Keratinocyte (primary cell): ENCODE results near the gene PLEK. TPM values are rescaled to one million over a fixed set of nuclear protein-coding genes. Genes with fewer than 3 reads are reported as not detected.

Experiments used
- DNase-seq: peaks from one replicate; pipeline ENCODE4 v3.0.0-alpha.2; 2011; ENCODE audit warnings: low read depth, missing footprints, low spot score
- FAIRE-seq: peaks from 2 replicates; lab custom pipeline; 2011; peaks lifted over from hg19 to GRCh38; lab: Jason Lieb, UNC
- H2AFZ ChIP-seq: 2 replicates; pipeline ENCODE4 v1.6.0; 2012; ENCODE audit warnings: low read length, control low read depth, inconsistent platforms; ENCODE audit not compliant: control insufficient read depth
- H3K27ac ChIP-seq: 2 replicates; pipeline ENCODE4 v1.5.1; 2011; ENCODE audit warnings: low read length; ENCODE audit not compliant: control insufficient read depth, insufficient read depth
- H3K27me3 ChIP-seq: 3 replicates; pipeline ENCODE4 v1.6.0; 2011; ENCODE audit warnings: low read length; ENCODE audit not compliant: control insufficient read depth, insufficient read depth; ENCODE audit errors: extremely low read depth
- H3K36me3 ChIP-seq, 2 experiments: 2 replicates in 1 of 2; 3 replicates in 1 of 2; pipeline ENCODE4 v1.5.1; 2011; ENCODE audit warnings: low read length in 2 of 2, mild to moderate bottlenecking in 1 of 2; ENCODE audit not compliant: control insufficient read depth in 2 of 2, insufficient read depth in 2 of 2; ENCODE audit errors: extremely low read depth in 1 of 2
- H3K4me1 ChIP-seq: 3 replicates; pipeline ENCODE4 v1.5.1; 2011; ENCODE audit warnings: low read length; ENCODE audit not compliant: control insufficient read depth, insufficient read depth; ENCODE audit errors: extremely low read depth
- H3K4me2 ChIP-seq: 3 replicates; pipeline ENCODE4 v1.6.0; 2011; ENCODE audit warnings: low read depth, low read length; ENCODE audit not compliant: control insufficient read depth, insufficient read depth; ENCODE audit errors: extremely low read depth
- H3K4me3 ChIP-seq, 3 experiments: fragments of 200-600 bp in 1 of 3; sonication (generic) in 1 of 3; 2 replicates in 2 of 3; 3 replicates in 1 of 3; pipeline ENCODE4 v1.5.1; 2011 to 2016; ENCODE audit warnings: low read length in 3 of 3, mild to moderate bottlenecking in 3 of 3, control low read depth in 2 of 3, inconsistent platforms in 1 of 3, low read depth in 1 of 3, mixed read lengths in 1 of 3, mixed run types in 1 of 3, moderate library complexity in 1 of 3; ENCODE audit not compliant: control insufficient read depth in 2 of 3, insufficient read depth in 2 of 3; ENCODE audit errors: extremely low read depth in 1 of 3
- H3K79me2 ChIP-seq: 2 replicates; pipeline ENCODE4 v1.6.0; 2012; ENCODE audit warnings: low read length; ENCODE audit not compliant: control insufficient read depth, insufficient read depth
- H3K9ac ChIP-seq: 3 replicates; pipeline ENCODE4 v1.6.0; 2011; ENCODE audit warnings: low read length; ENCODE audit not compliant: control insufficient read depth, insufficient read depth; ENCODE audit errors: extremely low read depth
- H3K9me1 ChIP-seq: 3 replicates; pipeline ENCODE4 v1.6.0; 2011; ENCODE audit warnings: low read length; ENCODE audit not compliant: control insufficient read depth, insufficient read depth; ENCODE audit errors: extremely low read depth
- H3K9me3 ChIP-seq: 2 replicates; pipeline ENCODE4 v1.5.1; 2012; ENCODE audit warnings: low read depth, low read length; ENCODE audit not compliant: control insufficient read depth
- H4K20me1 ChIP-seq: 3 replicates; pipeline ENCODE4 v1.6.0; 2011; ENCODE audit warnings: low read length; ENCODE audit not compliant: control insufficient read depth, insufficient read depth; ENCODE audit errors: extremely low read depth
- EZH2 ChIP-seq: IDR thresholded peaks from one replicate; pipeline ENCODE4 v1.6.1; 2012; ENCODE audit warnings: inconsistent platforms, mild to moderate bottlenecking, low read length, moderate library complexity
- dilution Hi-C: fragments of 300-500 bp; cut with MboI; formaldehyde crosslinking; loops from one replicate; pipeline ENCODE4 v1.7.0; 2020; ENCODE audit warnings: low sequenced_read_pairs; ENCODE audit not compliant: extremely low pct_ligation_motif_present
- polyA plus RNA-seq, 5 experiments: library from polyadenylated mRNA; depleted of rRNA in 3 of 5; stranded (reverse) in 3 of 5; stranded (forward) in 1 of 5; unstranded in 1 of 5; fragments of >200 nt; gene quantifications; 1 replicate in 1 of 5; 2 replicates in 3 of 5; 3 replicates in 1 of 5; pipeline versions ENCODE4 v1.2.1 to v1.2.3, GENCODE V29; 2011 to 2012; ENCODE audit warnings: missing spikeins in 2 of 5, low read depth in 1 of 5, low replicate concordance in 1 of 5
- TF ChIP-seq, protein P1 (sequence below), 3 experiments: IDR thresholded peaks in 1 of 3; conservative IDR thresholded peaks in 1 of 3; optimal IDR thresholded peaks in 1 of 3; 2 replicates in 2 of 3; 3 replicates in 1 of 3; pipeline versions ENCODE3 to v1.5.1; 2011; ENCODE audit warnings: low read length in 3 of 3, mild to moderate bottlenecking in 3 of 3, moderate library complexity in 2 of 3, control low read depth in 1 of 3, inconsistent platforms in 1 of 3; ENCODE audit not compliant: insufficient read depth in 2 of 3; ENCODE audit errors: extremely low read depth in 1 of 3

The PLEK gene
- polyA plus RNA-seq, 1 donor (not counting 4 experiments of a cell fraction or from before 2014, with no cell fraction given), result 0.04 TPM

- Histone ChIP-seq H3K79me2 (no peaks in the 10 kb centered on the region), H3K9me3 (no peaks in the 10 kb centered on the region), H3K27me3 (no peaks in the 10 kb centered on the region), H3K36me3 (no peaks in the 10 kb centered on the region), H3K27ac (no peak overlapping the region), H3K4me2 (no peak overlapping the region), H4K20me1 (no peaks in the 10 kb centered on the region), H3K4me3 (no peak overlapping the region), H2AFZ (no peak overlapping the region), H3K9ac (no peak overlapping the region), H3K9me1 (no peaks in the 10 kb centered on the region), H3K4me1 (peaks cover 12% of the 10 kb centered on the region)
- FAIRE-seq, result no peak
- DNase-seq, result no peak
- dilution Hi-C loops, result no loop called here
- TF ChIP-seq, protein P1, sequence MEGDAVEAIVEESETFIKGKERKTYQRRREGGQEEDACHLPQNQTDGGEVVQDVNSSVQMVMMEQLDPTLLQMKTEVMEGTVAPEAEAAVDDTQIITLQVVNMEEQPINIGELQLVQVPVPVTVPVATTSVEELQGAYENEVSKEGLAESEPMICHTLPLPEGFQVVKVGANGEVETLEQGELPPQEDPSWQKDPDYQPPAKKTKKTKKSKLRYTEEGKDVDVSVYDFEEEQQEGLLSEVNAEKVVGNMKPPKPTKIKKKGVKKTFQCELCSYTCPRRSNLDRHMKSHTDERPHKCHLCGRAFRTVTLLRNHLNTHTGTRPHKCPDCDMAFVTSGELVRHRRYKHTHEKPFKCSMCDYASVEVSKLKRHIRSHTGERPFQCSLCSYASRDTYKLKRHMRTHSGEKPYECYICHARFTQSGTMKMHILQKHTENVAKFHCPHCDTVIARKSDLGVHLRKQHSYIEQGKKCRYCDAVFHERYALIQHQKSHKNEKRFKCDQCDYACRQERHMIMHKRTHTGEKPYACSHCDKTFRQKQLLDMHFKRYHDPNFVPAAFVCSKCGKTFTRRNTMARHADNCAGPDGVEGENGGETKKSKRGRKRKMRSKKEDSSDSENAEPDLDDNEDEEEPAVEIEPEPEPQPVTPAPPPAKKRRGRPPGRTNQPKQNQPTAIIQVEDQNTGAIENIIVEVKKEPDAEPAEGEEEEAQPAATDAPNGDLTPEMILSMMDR (optimal IDR thresholded peaks at IDR 0.05 in 1 of 3, IDR thresholded peaks at IDR 0.05 in 1 of 3, conservative IDR thresholded peaks at IDR 0.05 in 1 of 3; ENCODE audit: extremely low read depth in 1 of 3, insufficient read depth in 2 of 3, low read length in 3 of 3), result no peak
- no peak for TF ChIP-seq EZH2
Observed at GRCh38 chr2:68333931-68334330, 31.2 kb upstream of the PLEK start.

DNA sequence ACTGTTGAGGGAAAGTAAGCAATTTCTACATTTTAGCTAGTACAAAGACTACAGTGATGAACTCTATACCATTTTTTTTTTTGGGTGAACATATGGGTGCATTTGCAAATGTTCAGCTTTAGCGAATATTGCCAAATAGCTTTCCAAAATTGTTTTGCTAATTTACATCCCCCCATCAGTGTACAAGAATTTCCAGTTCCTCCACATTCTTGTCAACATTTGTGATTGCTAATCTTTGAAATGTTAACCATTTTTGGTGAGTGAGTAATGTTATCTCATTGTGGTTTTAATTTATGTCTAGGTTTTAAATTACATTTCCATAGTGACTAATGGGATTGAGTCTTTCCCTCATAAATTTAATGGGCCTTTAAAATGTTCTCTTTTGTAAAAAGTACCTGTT, 28.9 kb upstream of the PLEK start:
- Histone ChIP-seq H3K9ac (no peak overlapping the region), H3K27me3 (no peaks in the 10 kb centered on the region), H4K20me1 (no peaks in the 10 kb centered on the region), H3K36me3 (no peaks in the 10 kb centered on the region), H3K4me1 (peaks cover 12% of the 10 kb centered on the region), H3K4me3 (peak overlapping the region in 2 of 3 experiments; percentile 13 to 29), H3K9me1 (no peaks in the 10 kb centered on the region), H3K9me3 (no peaks in the 10 kb centered on the region), H3K79me2 (no peaks in the 10 kb centered on the region), H2AFZ (no peak overlapping the region), H3K4me2 (peak overlapping the region; percentile 64), H3K27ac (no peak overlapping the region)
- dilution Hi-C loops, result no loop called here
- DNase-seq, result peak; percentile 15
- peak; percentile 81 for FAIRE-seq
- TF ChIP-seq, protein P1 (optimal IDR thresholded peaks at IDR 0.05 in 1 of 3, IDR thresholded peaks at IDR 0.05 in 1 of 3, conservative IDR thresholded peaks at IDR 0.05 in 1 of 3; ENCODE audit: extremely low read depth in 1 of 3, insufficient read depth in 2 of 3, low read length in 3 of 3), result no peak
- no peak for TF ChIP-seq EZH2
